SIG-M5 (cell line): ENCODE results near the gene TCF12.
"Not testable (repeated sequence)": the region's sequence is repeated elsewhere in the genome, so short reads cannot be mapped to it uniquely, and the experiment has no call there.

Experiments
- DNase-seq: peaks from one replicate; lab custom pipeline; 2025; lab: John Stamatoyannopoulos, UW

Gene TCF12

GRCh38 chr15:57135800-57136199 is 217.4 kb downstream of the TCF12 start:
- DNase-seq: no peak

GRCh38 chr15:57138349-57138788 is 219.9 kb downstream of the TCF12 start:
- DNase-seq: no peak

GRCh38 chr15:57143511-57144078 is 225.2 kb downstream of the TCF12 start:
- no peak for DNase-seq

GRCh38 chr15:57144448-57144847 is 226.0 kb downstream of the TCF12 start:
- no peak for DNase-seq

GRCh38 chr15:57146506-57147201 is 228.2 kb downstream of the TCF12 start:
- no peak for DNase-seq

GRCh38 chr15:57147621-57148020 is 229.2 kb downstream of the TCF12 start:
- DNase-seq: no peak

GRCh38 chr15:57148262-57148661 is 229.8 kb downstream of the TCF12 start:
- DNase-seq: no peak

- no peak for DNase-seq
These were observed 230.8 kb downstream of the TCF12 start for GRCh38 chr15:57149196-57149595.

GRCh38 chr15:57150066-57150865 is 231.8 kb downstream of the TCF12 start:
- no peak for DNase-seq

- DNase-seq: not testable (repeated sequence)
These were observed 232.4 kb downstream of the TCF12 start for GRCh38 chr15:57150866-57151203.

GRCh38 chr15:57152133-57152532 is 233.7 kb downstream of the TCF12 start:
- no peak for DNase-seq

GRCh38 chr15:57152666-57153539 is 234.5 kb downstream of the TCF12 start:
- DNase-seq: no peak

GRCh38 chr15:57156210-57156884 is 237.9 kb downstream of the TCF12 start:
- DNase-seq: no peak

GRCh38 chr15:57158589-57158988 is 240.1 kb downstream of the TCF12 start:
- DNase-seq: no peak

GRCh38 chr15:57158997-57159668 is 240.7 kb downstream of the TCF12 start:
- DNase-seq: no peak

- DNase-seq: no peak
These were observed 241.3 kb downstream of the TCF12 start for GRCh38 chr15:57159767-57160166.

GRCh38 chr15:57160823-57161560 is 242.5 kb downstream of the TCF12 start:
- no peak for DNase-seq

GRCh38 chr15:57164251-57164650 is 245.8 kb downstream of the TCF12 start:
- not testable (repeated sequence) for DNase-seq

GRCh38 chr15:57165992-57166391 is 247.5 kb downstream of the TCF12 start:
- DNase-seq: no peak

- no peak for DNase-seq
These were observed 249.5 kb downstream of the TCF12 start for GRCh38 chr15:57167821-57168395.
